Measurements from ENCODE around the gene PURB.
"Not testable (repeated sequence)": the region's sequence is repeated elsewhere in the genome, so short reads cannot be mapped to it uniquely, and the experiment has no call there.

PURB gene

DNA sequence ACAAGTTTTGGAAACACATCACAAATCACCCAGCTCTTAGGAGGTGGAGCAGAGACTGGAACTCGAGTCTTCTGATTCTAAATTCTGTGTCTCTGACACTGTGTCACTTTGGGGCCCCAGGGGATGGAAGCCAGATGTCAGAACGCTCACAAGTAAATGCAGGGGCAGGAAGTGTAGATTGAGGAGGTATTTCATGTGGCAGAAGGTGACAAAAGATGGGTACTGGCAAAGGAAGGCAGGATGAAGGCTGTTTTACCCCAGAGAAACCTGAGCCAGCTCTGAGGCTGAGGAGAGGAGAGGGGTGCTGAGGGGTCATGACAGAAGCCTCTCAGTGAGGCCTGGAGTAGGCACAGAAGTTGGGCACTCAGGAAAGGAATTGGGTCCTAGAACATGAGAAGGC, 6.0 kb upstream of the PURB start:
- DNase-seq: no peak

DNA sequence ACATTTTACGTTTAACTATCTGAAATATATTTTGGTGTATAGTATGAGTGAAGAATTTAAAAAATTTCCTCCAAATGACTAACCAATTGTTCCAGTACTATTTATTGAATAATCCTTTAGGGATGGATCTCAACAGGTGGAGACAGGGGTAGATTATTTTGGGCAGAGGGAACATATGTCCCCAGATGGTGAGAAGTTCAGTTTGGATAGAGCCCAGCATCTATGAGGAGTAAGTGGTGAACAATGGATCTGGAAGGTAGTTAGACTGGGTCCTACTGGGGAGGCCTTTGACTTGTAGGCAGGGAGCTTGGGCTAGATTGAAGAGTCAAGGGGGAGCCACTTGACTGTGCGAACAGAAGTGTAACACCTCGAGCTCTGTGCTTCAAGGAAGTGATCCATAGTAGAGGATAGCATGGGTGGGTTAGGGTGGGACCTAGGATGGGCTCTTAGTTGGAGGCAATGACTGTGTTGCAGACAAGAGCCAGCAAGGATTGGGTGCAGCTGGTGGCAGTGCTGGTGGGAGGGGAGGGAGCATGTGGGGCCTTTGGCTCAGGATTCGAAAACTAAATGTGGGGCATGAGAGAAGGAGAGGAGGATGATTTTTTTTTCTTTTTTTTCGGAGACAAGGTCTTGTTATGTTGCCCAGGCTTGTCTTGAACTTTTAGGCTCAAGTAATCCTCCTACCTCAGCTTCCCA, 3.9 kb upstream of the PURB start:
- DNase-seq: no peak

DNA sequence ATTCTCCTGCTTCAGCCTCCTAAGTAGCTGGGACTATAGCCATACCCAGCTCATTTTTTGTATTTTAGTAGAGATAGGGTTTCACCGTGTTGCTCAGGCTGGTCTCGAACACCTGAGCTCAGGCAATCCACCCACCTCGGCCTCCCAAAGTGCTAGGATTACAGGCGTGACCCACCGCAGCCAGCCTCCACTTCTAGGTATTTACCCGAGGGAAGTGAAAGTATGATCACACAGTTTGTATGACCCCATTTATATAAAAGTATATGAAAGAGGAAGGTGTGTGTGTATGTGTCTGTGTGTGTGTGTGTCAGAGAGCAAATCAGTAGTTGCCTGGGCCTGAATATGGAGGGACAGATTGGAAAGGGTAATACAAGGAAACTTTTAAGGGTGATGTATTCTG, 2.0 kb upstream of the PURB start:
- DNase-seq: no peak

DNA sequence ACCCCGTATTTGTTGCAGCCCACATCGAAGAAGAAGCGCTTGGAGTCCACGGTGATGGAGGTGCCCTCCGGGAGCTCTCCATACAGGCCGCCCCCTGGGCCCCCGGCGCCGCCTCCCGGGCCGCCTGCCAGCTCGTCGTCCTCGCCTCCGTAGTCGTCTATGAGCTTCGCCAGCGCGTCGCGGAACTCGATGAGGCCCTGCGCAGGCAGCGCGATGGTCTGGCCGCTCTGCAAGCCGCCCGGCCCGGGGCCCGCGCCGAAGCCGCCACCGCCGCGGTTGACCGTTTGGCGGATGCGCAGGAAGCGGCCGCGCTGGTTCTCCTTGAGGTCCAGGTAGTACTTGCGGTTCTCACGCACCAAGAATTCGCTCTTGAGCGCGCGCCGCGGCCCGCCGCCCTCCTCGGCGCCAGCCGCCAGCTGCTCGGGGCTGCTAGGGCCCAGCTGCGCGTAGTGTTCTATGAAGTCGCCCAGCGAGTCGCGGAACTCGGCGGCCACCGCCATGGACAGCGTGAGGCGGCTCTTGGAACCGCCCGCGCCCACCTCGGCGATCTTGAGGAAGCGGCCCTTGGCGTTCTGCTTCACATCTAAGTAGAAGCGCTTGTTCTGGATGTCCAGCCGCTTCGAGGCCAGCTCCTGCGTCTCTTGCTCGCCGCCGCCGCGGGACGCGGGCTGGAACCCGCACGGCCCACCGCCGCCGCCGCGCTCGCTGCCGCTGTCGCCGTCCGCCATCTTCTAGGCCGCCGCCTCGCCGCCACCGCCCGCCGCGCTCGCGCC, 523 bp downstream of the PURB start:
- DNase-seq: no peak

DNA sequence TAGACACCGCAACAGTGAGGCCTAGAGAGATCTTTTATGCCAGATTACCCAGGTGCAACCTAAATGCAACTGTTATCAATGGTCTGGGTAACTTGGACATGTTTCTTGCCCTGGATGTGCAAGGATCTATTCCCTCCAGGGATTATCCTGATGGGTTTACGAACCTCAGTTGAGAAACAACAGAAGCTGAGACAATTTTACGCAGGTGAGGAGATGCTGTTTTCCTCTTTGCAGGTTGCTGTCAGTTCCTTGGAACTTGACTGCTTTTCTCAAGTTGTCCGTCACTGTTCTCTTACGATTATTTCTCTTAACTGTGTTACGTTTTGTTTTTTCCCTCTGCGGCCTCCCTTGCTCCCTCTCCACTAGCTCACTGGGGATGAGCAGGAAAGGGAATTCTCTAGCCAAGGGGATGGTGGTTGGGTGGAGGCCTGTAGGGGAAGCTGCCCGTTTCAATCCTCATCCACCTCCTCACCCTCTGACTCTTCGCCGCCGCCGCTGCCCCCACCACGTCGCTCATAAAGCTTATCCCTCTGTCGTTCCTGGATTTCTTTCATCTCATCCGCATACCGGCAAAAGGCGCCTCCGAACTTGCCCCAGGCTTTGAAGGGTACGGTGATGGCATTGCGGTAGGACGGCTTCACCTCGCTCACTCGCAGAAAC, 1.2 kb downstream of the PURB start:
- DNase-seq: no peak

GRCh38 chr7:44882899-44883298, 2.4 kb downstream of the PURB start:
- DNase-seq: no peak

DNA sequence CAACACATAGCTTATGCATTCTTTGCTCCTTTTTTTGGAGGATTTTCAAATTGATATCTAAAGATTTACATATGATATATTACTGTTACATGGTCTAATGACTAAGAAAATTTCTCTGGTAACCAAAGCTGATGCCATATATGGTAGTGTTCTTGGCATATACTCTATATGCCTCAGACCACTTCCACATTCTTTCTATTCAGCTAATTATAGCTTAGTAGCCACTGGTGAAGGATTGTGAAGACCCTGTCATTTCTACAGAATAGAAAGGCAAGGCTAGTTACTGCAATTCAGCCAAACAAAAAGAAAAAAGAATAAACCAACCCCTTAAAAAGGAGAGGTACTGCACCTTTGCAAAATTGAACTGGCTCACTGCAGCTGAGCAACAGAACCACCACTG, 3.7 kb downstream of the PURB start:
- DNase-seq: no peak

DNA sequence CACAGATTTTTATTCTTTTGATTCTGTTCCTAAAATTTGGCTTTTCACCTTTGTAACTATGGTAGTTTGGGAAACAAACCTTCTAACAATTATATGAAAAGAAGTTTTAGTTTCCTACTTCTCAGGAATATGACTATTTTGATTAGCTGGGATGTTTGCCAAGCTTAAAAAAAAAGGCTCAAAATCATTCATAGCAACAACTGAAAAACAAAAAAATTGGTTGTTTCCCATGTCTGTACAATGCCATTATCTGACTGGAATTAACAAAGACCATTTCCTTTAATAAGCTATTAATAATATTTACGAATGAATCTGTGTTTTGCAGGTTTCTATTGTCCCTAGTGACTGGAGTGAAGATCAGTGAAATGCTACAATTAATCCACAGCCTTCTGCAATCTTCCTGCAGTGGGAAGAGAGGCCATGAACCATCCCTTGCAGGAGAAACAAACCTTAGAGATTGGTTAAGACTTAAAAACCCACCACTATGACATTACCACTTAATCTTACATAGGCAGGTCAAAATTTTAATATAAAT, 4.2 kb downstream of the PURB start:
- DNase-seq: no peak

DNA sequence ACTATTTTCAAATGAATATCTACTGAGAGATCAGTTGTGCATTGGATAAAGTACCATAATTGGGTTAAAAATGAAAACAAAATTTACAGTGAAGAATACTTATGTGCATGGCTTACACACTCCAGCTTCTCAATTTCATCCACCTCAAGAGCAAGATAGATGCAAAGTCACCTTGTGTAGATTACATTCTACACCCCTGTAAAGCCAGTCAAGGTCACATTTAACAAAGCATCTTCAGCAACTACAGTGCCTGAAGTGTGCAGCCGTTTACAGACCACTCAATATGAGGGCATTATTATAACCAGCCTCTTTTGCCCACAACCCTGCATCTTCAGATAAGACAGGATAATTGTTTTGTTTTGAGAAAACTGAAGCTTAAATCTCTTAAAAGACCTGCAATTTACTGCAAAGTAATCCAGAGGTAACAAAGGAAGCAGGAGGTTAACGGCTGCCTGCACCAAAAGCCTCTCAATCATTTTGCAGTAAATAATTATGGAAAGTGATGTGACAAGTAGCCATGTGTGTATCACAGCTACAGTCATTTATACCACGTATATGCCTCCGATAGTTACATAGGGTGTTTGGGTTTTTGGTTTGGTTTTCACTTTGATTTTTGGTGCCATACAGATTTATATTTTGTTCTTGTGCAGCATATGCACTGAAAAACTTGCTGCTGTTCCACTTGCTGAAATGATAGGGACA, 4.9 kb downstream of the PURB start:
- no peak for DNase-seq

- no peak for DNase-seq
Measured at GRCh38 chr7:44876393-44876792, 8.9 kb downstream of the PURB start.

- no peak for DNase-seq
Measured at GRCh38 chr7:44875241-44875640, 10.1 kb downstream of the PURB start.

DNA sequence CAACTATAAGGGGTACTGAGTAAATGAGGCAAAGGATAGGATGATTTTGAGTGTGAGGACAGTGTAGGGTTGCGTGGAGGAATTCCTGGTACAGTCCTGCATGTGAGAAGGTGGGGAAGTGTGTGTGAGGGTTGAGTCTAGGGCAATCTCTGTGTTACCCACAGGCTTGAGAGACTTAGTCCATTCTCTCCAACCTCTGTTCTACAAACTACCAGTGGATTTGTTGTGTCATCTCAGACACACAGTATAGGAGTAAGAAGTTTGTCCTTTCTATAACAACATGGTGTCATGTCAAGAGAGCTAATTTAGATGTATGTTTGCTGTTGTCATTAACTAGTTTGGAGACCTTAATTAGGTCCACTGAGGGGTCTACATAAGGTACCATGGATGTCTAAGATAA, 12.5 kb downstream of the PURB start:
- DNase-seq: no peak

DNA sequence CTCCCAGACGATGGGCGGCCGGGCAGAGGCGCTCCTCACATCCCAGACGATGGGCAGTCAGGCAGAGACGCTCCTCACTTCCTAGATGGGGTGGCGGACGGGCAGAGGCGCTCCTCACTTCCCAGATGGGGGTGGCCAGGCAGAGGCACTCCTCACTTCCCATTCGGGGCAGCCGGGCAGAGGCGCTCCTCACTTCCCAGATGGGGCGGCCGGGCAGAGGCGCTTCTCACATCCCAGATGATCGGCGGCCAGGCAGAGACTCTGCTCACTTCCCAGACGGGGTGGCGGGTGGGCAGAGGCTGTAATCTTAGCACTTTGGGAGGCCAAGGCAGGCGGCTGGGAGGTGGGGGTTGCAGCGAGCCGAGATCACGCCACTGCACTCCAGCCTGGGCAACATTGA, 13.4 kb downstream of the PURB start:
- not testable (repeated sequence) for DNase-seq

DNA sequence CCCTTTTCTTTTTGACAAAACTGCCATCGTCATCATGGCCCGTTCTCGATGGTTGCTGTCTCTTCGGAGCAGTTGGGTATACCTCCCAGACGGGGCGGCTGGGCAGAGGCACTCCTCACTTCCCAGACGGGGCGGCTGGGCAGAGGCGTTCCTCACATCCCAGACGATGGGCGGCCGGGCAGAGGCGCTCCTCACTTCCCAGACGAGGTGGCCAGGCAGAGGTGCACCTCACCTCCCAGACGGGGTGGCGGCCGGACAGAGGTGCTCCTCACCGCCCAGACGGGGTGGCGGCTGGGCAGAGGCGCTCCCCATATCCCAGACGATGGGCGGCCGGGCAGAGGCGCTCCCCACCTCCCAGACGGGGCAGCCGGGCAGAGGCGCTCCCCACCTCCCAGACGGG, 14.6 kb downstream of the PURB start:
- DNase-seq: not testable (repeated sequence)

- DNase-seq: not testable (repeated sequence)
Measured at GRCh38 chr7:44870336-44870735, 15.0 kb downstream of the PURB start.

DNA sequence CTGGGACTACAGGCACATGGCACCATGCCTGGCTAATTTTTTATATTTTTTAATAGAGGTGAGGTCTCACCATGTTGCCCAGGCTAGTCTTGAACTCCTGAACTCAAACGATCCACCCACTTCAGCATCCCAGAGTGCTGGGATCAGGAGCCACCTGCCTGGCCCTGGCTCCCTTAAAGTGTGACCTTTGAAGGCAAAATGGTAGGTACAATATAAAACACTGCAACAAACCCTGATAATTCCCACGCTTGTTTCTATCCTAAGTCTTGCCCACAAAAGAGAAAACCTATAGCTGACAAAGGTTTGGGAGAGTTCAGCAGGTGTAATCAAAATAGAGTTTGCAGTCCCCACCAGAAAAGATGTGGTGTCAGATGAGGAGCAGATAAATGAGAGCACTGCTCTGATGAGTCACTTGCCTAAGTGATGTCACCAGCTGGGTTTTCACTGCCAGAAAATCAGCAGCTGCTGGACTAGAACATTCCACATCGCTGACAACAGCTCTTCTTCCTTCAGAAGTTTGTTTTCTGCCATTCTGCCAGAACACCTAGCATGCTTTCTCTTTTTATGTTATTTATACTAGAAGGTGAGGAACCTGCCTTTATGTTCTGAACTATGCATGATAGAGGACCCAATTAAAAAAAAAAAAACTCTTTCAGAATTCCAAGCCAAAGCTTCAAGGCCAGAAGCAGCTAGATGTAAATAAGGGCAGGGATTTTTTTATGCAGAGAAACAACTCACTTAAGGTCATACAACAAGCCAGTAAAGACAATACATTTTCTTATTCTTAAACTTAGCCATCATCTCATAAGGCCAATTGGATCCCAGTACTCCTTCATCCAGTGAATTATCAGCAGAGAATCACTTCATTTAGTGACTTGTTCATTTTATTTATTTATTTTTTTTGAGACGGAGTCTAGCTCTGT, 18.0 kb downstream of the PURB start:
- no peak for DNase-seq

- DNase-seq: not testable (repeated sequence)
Measured at GRCh38 chr7:44861949-44862348, 23.4 kb downstream of the PURB start.

DNA sequence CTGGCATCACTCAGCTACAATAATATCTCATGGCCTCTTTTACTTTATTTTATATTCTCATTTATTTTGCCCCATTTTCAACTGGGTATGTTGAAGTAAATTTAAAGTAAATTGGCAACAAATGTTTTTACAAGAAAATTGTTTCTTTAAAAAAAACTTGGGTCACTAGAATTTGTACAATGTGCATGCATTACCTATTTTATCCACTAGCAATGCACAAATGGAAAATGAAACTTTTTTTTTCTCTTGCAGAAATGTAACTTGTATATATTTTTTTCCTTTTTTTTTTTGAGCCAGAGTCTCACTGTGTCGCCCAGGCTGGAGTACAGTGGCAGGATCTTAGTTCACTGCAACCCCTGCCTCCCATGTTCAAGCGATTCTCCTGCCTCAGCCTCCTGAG, 27.2 kb downstream of the PURB start:
- DNase-seq: no peak

DNA sequence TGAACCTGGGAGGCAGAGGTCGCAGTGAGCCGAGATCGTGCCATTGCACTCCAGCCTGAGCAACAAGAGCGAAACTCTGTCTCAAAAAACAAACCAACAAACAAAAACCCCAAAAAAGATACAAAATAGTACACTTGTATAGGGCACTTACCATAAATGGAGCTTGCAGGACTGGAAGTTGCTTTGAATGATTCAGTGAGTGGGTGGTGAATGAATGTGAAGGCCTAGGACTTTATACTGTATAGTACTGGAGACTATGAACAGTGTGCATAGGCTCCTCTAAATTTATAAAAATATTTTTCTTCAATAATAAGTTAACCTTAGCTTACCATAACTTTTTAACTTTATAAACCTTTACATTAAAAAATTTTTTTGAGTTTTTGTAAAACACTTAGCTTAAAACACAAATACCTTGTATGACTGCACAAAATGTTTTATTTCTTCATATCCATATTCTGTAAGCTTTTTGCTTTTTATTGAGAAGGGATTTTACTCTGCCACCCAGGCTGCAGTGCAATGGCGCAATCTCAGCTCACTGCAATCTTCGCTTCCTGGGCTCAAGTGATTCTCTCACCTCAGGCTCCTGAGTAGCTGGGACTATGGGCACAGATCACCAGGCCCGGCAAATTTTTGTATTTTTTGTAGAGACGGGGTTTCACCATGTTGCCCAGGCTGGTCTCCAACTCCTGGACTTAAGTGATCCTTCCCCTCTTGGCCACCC, 30.5 kb downstream of the PURB start:
- no peak for DNase-seq

- no peak for DNase-seq
Measured at GRCh38 chr7:44853391-44853790, 31.9 kb downstream of the PURB start.

- no peak for DNase-seq
Measured at GRCh38 chr7:44852590-44852989, 32.7 kb downstream of the PURB start.
